Sigmoid colon (tissue), 4 donors: ENCODE results near the gene ZPR1.

ENCODE experiments used
- EP300 ChIP-seq, 4 donors: sonication (generic); formaldehyde crosslinking; IDR thresholded peaks; one replicate each; pipeline ENCODE4 v1.6.1; 2017; ENCODE audit warnings: antibody characterized with exemption in 4 of 4
- POLR2A ChIP-seq, 2 donors: fragments of 450-650 bp; IDR thresholded peaks; one replicate each; pipeline ENCODE4 v1.6.1; 2016; ENCODE audit warnings: antibody characterized with exemption in 2 of 2, mild to moderate bottlenecking in 2 of 2, moderate library complexity in 2 of 2
- POLR2AphosphoS5 ChIP-seq, 4 donors: sonication (generic); formaldehyde crosslinking; IDR thresholded peaks; one replicate each; pipeline ENCODE4 v1.6.1; 2017; ENCODE audit warnings: antibody characterized with exemption in 4 of 4
- TF ChIP-seq, protein P1 (sequence below), 4 experiments: fragments of 450-650 bp in 3 of 4; fragments of 200-600 bp in 1 of 4; IDR thresholded peaks; one replicate each; pipeline ENCODE4 v1.5.1; 2016 to 2019; ENCODE audit warnings: antibody characterized with exemption in 4 of 4, mild to moderate bottlenecking in 3 of 4, moderate library complexity in 2 of 4

DNA sequence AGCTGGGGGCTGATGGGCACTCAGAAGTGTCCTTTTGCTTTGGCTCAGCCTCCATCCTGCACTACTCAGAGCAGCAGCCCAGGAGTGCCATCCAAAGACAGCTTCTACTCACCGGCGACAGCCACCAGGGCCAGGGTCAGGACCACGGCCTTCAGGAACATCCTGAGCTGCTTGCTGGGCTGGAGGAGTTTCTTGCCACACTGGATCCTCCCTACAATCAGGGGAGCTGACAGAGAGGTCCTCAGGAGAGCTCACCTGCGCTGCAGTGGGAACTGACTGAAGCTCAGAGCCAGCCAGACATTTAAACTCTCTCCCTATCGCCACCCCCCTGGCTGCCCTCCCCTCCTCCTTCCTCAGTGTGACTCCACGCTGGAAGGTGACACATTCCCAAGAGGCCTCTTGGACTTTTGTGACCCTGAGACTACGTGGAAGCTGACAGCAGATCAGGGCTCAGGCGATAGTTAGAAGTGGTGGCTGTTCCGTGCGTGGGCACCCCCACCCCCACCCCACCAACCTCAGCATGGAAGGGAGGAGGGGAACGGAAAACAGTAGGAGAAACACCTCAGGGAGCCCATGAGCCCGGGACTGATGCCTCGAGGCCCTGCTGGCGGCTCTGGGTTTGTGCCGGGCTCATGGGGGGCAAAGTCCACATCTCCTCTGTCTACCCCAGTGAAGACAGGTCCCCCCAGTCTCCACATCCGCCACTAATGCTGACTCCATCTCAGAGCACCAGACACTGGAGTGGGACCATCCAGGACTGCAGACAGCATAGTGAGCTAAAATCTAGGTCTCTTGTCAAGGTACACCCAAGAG, 35.4 kb upstream of the ZPR1 start, which contains the start of gene APOA4:
- no peak for TF ChIP-seq POLR2AphosphoS5 (IDR thresholded peaks at IDR 0.05)
- TF ChIP-seq, protein P1, sequence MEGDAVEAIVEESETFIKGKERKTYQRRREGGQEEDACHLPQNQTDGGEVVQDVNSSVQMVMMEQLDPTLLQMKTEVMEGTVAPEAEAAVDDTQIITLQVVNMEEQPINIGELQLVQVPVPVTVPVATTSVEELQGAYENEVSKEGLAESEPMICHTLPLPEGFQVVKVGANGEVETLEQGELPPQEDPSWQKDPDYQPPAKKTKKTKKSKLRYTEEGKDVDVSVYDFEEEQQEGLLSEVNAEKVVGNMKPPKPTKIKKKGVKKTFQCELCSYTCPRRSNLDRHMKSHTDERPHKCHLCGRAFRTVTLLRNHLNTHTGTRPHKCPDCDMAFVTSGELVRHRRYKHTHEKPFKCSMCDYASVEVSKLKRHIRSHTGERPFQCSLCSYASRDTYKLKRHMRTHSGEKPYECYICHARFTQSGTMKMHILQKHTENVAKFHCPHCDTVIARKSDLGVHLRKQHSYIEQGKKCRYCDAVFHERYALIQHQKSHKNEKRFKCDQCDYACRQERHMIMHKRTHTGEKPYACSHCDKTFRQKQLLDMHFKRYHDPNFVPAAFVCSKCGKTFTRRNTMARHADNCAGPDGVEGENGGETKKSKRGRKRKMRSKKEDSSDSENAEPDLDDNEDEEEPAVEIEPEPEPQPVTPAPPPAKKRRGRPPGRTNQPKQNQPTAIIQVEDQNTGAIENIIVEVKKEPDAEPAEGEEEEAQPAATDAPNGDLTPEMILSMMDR (IDR thresholded peaks at IDR 0.05): no peak
- no peak for TF ChIP-seq POLR2A (IDR thresholded peaks at IDR 0.05)
- no peak for TF ChIP-seq EP300 (IDR thresholded peaks at IDR 0.05)
